NCI-H2029 (cell line): Measurements from ENCODE around the gene GAS7.

Experiments
- DNase-seq: peaks from one replicate; lab custom pipeline; 2025; lab: John Stamatoyannopoulos, UW

GAS7 gene

DNA sequence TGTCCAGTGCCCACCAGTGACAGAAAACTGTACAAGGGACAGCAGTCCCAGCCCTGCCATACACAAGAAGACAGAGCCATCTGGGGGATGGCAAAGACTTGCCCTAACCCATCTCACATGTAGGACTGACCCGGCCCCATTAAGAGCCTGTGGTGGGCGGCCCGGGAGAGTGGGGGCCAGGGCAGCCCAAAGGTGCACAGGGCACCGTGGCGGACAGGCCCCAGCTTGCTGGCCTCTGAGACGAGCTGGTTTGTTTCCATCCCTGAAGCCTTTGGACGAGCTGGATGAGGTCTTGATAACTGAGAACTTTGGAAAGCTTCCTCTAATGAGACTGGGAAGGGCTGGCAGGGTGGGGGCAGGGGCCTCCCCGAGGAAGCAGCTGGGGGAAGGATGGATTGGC is 282.3 kb downstream of the GAS7 start:
- DNase-seq: no peak

DNA sequence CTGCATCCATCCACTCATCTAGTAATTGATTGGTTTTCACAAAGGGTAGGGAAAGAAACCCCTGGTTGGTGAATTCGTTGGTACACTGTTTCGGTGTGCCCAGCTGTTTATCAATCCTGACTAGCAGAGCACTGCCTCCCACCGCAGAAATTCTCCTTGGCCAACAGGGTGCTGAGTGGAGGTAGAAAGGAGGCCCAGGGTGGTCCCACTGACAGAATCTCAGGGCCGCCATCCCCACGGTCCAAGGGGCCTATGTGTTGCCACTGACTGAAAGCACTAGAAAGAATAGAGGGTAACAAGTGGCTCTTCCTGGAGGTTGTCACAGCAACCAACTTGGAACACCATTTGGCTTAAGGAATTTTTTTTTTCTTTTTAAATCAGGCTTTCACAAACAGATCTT is 284.9 kb downstream of the GAS7 start:
- DNase-seq: no peak

DNA sequence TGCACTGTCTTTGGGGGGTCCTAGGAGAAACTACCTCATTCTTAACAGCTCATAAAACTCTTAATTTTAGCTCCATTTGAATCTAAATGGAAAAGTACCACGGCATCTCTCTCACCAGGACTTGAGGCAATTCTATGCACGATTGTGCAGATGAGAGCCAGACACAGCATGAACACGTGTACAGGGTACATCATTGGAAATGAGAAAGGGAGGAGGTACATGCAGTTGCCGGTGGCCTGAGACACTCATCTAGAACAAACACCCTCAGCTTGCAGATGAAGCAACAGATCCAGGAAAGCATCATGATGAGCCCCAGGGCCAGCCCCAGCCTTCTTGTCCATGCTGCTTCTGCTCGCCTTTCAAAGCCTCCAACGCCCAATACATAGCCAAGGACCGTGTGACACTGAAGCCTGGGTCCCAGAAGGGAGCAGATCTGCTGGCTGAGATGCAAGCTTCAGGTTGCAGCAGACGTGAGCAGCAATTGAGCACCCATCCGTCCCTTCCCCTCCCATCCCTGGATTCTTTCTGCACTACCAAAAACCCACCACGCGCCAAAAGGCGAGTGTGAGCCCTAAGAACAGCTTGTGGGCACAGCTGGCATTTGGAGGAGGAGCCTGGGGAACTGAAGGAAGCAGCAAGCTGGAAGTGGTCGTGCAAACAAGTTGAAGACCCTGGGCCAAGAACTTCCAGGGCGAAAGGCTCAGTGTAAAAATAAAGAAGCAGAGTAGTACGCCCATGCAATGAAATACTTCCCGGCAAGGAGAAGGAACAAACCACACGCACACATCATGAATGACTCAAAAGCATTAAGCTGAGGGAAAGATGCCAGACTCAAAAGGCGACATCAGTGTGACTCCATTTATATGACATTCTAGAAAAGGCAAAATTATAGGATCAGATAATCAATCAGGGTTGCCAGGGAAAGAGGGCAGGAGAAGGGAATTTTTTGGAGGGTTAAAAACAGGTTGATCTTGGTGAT is 286.0 kb downstream of the GAS7 start:
- DNase-seq: no peak

DNA sequence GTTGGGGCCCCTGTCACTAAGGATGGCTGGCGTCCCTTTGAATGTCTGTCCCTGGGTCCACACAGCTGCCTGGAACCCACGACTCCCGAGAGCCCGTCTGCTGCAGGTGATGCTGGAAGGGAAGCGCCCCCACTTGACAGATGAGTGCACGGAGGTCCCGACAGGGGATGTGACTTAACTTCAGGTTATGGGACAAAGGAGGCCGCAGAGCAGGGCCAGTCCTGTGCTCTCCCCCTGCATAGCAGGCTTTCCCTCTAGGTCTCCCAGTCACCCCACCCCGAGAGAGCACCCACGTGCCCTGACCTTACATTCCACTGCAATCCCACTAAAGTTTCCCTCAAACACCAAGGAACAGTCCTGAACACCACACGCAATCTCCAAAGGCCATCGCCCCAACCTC is 287.3 kb downstream of the GAS7 start:
- DNase-seq: no peak

DNA sequence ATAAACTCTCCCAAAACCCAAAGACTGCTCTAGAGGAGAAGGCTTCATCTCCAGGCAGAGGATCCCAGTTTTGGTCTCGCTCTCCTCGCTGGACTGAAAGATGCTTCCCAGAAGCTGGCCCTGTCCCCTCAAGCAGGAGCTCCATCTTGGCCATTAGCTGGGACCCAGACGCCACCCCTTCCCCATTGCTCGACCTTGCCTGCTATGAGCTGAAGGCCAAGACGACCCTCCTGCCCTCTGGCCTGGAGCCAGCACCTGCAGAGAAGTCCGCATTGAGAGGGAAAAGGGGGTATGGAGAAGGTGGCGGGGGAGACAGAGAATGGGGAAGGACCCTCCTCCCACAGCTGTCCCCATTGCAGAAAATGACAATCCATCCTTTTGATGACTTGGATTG is 289.8 kb downstream of the GAS7 start:
- DNase-seq: no peak

DNA sequence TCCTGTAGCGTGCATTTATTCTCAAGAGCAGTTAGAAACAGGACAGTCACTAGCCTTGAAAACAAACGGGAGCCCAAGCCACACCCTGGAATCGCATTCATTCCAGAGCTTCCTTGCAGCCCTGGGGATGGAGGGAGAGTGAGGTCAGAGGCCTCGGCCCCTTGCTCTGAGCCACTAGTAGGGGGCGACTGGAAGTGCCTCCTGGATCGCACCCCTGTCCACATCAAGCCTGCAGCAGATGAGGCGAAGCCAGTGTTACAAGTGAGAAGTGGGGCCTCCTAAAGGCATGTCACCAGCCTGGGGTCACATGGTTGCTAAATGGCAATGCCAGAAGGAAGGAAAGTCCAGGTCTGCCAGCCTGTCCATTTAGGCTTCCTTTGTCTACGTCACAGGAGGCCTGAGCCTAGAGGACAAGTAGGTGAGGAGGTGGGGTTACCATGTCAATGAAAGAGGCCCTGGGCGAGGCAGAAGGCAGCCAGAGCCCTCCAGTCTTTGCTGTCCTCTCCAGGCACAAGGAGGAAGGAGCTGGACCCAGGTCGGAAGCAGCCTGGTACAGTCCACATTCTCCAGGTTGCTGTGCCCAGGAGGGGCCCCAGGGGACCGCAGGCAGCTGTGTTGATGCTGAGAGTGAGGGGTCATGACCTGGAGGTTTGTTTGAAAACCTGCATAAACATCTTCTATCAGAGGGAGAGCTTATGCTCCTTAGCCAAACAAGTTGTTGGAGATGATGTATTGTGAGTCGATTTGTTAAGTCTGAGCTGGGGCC is 290.3 kb downstream of the GAS7 start:
- no peak for DNase-seq

DNA sequence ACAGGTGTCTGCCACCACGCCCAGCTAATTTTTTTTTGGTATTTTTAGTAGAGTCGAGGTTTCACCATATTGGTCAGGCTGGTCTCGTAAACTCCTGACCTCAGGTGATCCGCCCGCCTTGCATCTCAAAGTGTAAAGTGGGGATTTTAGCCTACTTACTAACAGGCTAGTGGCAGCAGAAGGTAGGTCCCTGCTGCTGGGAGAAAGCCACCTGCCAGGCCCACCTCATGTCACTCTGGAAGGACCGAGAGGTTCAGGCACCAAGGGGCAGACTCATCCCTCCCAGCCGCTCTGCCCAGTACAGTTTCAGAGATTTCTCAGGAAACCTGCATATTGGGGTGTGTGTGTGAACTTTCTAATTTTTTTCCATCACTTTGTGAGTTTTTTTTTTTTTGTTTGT is 291.3 kb downstream of the GAS7 start:
- DNase-seq: no peak

DNA sequence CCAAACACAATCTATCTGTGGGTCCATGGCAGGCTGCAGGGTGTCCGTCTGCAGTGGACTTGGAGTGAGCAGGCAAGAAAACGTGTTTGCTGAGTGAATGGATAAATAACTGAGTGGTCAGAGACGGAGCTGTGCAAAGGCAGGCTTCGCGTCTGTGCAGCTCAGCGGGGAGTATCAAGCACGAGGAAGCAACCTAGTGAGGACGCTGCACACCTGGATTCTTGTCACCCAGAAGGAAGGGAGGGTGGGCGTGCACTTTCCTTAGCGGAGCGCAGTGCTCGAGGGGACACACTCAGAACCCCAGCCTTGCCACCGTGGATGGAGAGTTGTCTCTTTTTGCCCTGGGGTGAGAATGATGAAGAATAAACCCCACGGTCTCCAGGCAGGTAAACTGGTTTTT is 291.8 kb downstream of the GAS7 start:
- DNase-seq: no peak

DNA sequence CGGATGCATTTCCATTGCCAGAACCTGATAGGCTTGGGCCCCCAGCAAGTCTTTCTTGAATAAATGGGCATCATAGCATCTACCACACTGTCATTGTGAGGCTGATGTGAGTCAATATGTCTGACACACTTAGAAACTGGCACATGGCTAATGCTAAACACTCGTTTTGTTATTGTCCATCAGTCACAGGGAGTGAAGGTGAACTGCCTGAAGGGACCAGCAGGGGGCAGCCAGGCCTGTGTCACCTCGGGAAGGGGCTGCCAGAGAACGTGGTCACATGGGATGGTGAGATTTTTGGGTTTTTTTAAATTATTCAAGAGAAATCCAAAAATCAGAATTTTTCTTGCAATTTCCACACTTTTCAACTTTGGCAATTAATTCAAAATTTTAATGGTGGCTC is 292.5 kb downstream of the GAS7 start:
- DNase-seq: no peak

DNA sequence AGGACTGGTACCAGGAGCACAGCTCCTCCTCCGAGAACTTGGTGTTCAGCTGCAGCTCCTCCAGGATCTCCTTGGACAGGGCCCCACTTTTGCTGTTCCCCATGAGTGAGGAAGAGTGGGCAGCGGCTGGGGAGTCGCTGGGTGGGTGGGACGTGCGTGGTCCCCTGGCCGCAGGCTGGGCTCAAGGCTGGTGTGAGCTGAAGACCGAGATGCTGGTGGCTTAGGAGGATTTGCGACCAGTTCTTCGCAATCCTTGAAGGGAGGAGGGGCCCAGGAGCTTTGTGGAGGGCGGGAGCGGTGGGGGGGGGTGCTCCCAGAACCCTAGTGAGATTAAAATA is 293.4 kb downstream of the GAS7 start, which contains the start of gene RCVRN:
Gene RCVRN, minus strand, starts transcription at position 194 of the 338 bp plus-strand sequence. Its CDS starts 91 bp downstream, at position 103.
- no peak for DNase-seq

DNA sequence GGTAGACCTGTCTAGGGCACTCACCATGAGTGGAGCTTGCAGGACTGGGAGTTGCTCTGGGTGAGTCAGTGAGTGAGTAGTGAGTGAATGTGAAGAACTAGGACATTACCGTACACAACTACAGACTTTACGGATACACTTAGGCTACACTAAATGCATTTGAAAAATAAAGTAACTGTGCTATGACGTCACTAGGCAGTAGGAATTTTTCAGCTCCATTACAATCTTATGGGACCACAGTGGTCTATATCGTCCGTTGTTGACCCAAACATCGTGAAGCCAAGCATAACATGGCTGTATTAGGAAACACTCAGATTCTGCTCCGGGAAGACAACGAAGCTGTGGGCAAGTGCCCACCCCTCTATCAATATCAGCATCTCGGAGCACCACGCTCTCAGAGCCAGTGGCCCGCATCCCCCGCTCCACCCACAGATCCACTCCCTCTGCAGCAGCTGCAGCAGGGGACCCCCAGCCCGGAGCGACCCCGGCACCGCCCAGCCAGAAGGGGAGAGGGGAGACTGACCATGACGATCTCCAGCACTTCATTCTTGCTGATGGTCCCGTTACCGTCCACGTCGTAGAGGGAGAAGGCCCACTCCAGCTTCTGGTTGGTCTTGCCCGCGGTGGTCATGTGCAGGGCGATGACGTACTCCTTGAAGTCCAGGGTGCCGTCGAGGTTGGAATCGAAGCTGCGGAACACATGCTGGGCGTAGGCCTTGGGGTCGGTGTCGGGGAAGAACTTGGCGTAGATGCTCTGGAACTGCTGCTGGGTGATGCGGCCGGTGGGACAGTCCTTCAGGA is 293.9 kb downstream of the GAS7 start:
- DNase-seq: no peak

DNA sequence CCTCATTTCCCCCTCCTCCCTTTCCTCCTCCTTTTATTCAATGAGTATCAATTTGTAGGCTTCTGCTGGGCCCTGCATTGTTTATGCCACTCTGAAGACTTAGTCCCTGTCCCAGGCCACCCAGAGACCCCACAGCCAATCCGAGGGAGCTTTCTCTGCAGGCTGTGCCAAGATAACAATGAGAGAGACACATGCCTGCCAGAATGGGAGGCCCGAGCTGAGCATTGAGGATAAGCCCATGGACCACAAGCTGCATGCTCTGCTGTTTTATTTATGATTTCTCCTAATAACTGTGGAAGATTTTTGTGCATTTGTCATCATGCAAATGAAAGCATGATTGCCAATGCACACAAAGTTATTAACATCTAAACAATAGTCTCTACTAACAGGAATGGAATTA is 296.3 kb downstream of the GAS7 start:
- DNase-seq: no peak

DNA sequence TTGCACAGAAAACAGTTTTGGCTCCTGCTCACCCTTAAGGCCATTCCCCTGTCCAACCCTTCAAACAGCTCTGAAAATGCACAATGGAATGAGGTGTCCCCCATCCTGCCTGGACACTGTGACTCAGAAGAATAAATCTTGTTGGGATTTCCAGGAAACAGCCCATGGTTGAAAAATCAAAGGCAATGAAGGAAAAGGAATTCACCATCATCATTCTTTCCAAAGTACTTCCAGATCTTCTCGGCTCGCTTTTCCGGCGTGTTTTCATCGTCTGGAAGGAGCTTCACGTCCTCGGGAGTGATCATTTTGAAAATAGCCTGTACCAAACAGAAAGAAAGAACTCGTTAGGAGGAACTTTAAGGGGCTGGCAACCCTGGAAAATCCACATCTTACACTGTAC is 297.6 kb downstream of the GAS7 start:
- DNase-seq: no peak

DNA sequence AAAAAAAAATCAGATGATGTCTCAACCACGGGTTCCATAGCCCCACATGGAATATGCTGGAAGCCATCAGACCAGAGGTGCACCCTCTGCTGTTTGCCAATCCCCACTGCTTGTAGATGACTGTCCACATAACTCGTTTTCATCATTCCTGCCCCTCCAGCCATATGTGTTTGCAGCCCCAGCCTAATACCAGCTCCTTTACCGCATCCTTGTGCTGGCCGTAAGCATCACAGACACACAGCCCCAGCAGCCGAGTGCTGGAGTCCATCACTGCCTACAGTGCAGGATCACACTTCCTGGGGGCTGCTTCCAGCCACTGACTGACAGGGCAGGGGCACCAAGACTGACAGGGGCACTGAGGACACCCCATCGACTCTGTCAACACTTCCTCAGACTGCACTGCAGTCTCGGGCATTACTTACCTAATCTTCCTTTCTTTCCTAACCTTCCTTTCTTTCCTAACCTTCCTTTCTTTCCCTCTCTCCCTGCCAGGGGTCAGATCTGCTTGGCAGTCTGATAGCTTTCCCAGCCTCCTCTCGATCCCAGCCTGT is 298.3 kb downstream of the GAS7 start:
- DNase-seq: no peak

DNA sequence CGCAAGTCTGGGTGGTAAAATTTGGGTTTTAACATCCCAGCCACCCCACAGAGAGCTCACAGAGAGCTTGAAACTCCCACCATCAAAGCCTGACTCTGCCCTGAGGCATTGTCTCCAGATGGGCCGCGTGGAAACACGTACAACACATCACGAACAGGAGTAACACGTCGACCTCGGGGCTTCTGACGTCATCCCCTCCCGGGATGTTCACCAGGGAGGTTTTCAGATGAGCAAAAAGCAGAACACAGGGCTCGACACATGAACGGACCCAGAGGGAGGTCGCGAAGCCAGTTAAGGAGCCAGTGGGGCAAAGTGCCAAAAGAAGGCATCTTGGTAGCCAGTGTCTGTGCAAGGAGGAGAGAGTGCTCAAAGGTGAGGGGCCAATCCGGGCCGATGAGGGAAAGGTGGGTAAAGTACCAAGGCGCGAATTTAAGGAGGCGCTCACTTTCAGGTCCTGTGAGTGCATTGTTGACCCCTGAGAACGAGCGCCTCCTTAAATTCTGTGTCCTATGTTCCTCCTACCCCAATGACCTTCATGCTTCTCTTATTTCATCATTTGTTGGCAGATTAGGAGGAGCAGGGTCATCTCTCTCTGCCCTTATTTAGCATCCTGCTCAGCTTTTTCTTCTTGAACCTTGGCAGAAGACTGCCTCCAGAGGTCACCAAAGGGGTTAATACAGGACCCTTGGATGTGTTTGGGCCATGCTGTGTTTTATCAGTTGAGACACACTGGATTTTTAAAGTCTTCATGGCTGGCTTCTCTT is 298.9 kb downstream of the GAS7 start:
- DNase-seq: no peak

DNA sequence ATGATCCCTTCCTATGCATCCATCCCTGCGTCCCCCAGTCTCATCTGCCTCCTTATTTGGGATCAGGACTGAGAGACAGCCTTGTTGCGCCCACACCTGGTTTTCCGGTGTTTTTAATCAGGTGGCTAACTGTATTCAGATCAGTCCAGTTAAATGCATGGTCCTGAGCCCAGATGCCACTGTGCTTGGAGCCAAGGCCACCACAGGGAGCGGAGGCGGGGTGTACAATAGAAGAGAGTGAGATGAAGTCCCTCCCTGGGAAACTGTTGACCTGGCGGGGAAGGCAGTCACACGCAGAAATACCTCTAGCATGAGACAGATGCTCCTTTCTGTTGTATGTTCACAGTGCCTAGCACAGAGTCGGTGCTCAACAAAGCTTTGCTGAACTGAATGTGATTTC is 299.6 kb downstream of the GAS7 start:
- no peak for DNase-seq

DNA sequence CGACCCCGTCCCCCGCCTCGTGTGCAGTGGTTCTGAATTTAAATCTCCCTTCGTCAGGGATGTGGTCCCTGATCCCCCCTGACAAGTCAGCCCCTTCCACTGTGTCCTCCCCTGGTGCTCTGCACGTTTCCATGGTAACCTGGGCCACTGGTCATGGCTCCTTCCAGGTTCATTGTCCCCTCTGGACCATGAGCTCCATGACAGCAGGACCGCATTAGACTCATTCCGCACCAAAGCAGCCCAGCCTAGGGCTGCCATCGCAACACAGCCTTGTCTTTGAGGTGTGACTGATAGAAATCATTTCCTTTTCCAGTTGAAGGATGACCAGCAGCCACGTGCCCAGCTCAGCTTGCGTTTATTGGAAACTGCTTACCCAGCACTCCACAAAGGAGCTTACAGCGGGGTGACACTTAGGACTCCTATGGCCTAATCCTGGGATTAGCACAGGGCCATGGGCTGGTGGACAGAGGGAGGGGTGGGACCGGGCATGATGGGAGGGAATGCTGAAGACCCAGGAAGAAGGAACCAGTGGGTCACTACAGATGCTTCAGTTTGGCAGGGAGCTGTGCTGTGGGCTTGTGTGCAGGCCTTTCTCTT is 300.9 kb downstream of the GAS7 start:
- DNase-seq: no peak

DNA sequence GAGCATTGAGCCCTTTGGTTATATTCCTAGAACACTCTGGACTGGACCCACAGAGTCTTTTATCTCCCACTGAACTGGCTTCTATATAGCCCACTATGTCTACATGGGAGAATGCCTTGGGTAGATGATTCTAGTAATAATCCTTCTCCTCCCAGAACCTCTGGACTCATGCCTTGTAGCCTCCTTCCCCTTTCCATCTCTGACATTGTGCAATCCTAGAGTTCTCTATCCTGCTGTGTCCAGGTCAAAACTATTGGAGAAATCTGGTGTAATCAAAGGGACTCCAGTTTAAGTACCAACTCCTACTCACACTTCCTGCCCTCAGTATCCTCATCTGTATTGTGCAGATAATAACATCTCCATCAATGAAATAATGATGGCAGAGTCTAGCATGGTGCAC is 302.5 kb downstream of the GAS7 start:
- DNase-seq: no peak

DNA sequence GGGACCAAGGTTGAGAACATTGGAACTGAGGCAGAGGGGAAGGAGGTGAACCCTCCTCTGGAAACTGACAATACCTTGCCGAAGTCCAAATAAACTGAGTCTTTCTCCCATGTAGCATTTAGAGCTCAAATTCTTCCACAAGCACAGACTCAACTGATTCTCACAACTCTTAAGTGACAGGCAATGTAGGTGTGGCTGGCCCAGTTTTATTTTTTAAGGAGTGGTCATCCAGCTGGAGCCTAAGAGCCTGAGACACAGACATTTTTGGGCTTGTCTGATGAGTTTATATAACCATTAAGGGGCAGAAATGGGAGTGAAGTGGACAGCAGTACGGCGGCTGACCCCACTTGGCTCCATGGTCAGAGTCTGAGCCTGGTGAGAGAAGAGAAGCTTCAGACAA is 304.2 kb downstream of the GAS7 start:
- no peak for DNase-seq

DNA sequence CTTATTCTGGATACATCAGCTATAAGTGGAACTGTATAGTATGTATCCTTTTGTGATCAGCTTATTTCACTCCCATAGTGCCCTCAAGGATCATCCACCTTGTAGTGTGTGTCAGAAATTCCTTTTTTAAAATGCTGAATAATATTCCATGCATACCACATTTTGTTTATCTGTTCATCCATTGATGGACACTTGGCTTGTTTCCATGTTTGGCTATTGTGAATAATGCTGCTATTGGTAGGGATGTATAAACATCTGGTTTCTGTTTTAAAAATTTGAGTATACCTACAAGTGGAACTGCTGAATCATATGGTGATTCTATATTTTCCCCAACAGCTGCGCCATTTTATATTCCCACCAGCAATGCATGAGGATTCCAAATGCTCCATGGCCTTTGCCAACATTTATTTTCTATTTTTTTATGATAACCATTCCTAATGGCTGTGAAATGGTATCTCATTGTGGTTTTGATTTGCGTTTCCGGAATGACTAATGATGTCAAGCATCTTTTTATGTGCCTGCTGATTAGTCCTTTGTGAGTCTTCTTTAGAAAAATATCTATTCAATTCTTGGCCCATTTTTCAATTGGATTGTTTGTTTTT is 304.9 kb downstream of the GAS7 start:
- no peak for DNase-seq

DNA sequence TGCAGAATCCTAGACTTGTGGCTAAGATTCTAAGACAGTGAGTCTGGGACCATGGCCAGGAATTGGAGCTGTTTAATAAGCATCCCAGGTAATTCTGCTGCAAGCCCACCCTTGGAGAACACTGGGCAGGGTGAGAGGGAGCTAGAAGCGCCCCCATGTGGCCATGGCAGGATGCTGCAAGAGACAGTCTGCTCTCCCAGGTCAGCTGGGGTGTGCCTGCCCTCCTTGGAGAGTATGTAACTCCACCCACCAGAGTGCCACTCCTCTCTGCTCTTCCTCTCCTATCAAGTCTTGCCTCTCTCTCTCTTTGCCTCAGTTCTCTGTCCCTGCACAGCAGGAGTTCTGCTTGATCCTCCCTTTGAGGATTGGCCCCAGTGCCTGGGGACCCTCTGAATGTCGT is 308.3 kb downstream of the GAS7 start:
- no peak for DNase-seq
